CD4-positive, alpha-beta memory T cell (primary cell): ENCODE measurements around the gene ARL2BP. TPM values are rescaled to one million over a fixed set of nuclear protein-coding genes. Genes with fewer than 3 reads are reported as not detected.
"Not testable (repeated sequence)": the region's sequence is repeated elsewhere in the genome, so short reads cannot be mapped to it uniquely, and the experiment has no call there.

Experiments
- CTCF ChIA-PET: fragments of 350-600 bp; sonication (Branson Sonifier 250); formaldehyde crosslinking; loops from one replicate; lab custom pipeline; 2021; ENCODE audit warnings: inconsistent platforms; ENCODE audit not compliant: partially characterized antibody; lab: Charles Lee
- POLR2A ChIA-PET: fragments of 350-600 bp; sonication (Branson Sonifier 250); formaldehyde crosslinking; loops from one replicate; lab custom pipeline; 2021; ENCODE audit not compliant: partially characterized antibody; lab: Charles Lee
- DNase-seq, 5 donors: peaks; one replicate each; pipeline versions ENCODE4 v3.0.0 to v3.0.0-alpha.2; 2020 to 2022; ENCODE audit warnings: mixed read lengths in 1 of 5
- H3K27ac ChIP-seq: one replicate; pipeline ENCODE4 v1.7.0; 2013; ENCODE audit warnings: low read depth, low read length
- H3K27me3 ChIP-seq: 2 replicates; pipeline ENCODE4 v1.7.0; 2013; ENCODE audit warnings: mild to moderate bottlenecking, low read length, moderate library complexity; ENCODE audit not compliant: insufficient read depth
- H3K36me3 ChIP-seq: 2 replicates; pipeline ENCODE4 v1.7.0; 2013; ENCODE audit warnings: mild to moderate bottlenecking, low read length, moderate library complexity; ENCODE audit not compliant: insufficient read depth
- H3K4me1 ChIP-seq: 2 replicates; pipeline ENCODE4 v1.7.0; 2013; ENCODE audit warnings: mild to moderate bottlenecking, low read length, moderate library complexity; ENCODE audit not compliant: insufficient read depth
- H3K4me3 ChIP-seq, 2 donors: one replicate each; pipeline ENCODE4 v1.7.0; 2013; ENCODE audit warnings: low read length in 2 of 2, mild to moderate bottlenecking in 1 of 2
- H3K9me3 ChIP-seq, 2 donors: one replicate each; pipeline ENCODE4 v1.7.0; 2013; ENCODE audit warnings: low read length in 2 of 2, control low read depth in 1 of 2; ENCODE audit not compliant: control insufficient read depth in 1 of 2
- H3K27ac Mint-ChIP-seq, 7 donors: one replicate each; pipeline ENCODE4 v1.8.0; 2020 to 2021; ENCODE audit warnings: mixed read lengths in 7 of 7, mild to moderate bottlenecking in 6 of 7, inconsistent platforms in 3 of 7, moderate library complexity in 3 of 7
- H3K27me3 Mint-ChIP-seq, 2 donors: one replicate each; pipeline ENCODE4 v1.8.0; 2020 to 2021; ENCODE audit warnings: mixed read lengths in 2 of 2
- H3K36me3 Mint-ChIP-seq, 2 donors: one replicate each; pipeline ENCODE4 v1.8.0; 2020 to 2021; ENCODE audit warnings: mixed read lengths in 2 of 2, inconsistent platforms in 1 of 2, mild to moderate bottlenecking in 1 of 2
- H3K4me1 Mint-ChIP-seq, 4 donors: one replicate each; pipeline ENCODE4 v1.8.0; 2020 to 2021; ENCODE audit warnings: mixed read lengths in 4 of 4, mild to moderate bottlenecking in 1 of 4
- H3K4me3 Mint-ChIP-seq, 8 donors: one replicate each; pipeline ENCODE4 v1.8.0; 2020 to 2021; ENCODE audit warnings: mixed read lengths in 8 of 8, mild to moderate bottlenecking in 7 of 8, moderate library complexity in 6 of 8, inconsistent platforms in 3 of 8
- H3K9me3 Mint-ChIP-seq, 8 donors: one replicate each; pipeline ENCODE4 v1.8.0; 2020 to 2021; ENCODE audit warnings: mixed read lengths in 8 of 8, mild to moderate bottlenecking in 5 of 8, inconsistent platforms in 3 of 8, moderate library complexity in 1 of 8
- intact Hi-C: fragments of 100-400 bp; cut with micrococcal nuclease; formaldehyde crosslinking; loops from one replicate; pipeline ENCODE4 v1.15.1; 2023
- polyA plus RNA-seq, 2 donors: library from polyadenylated mRNA; unstranded; fragments of 300-500 nt; fragmentation: Illumina TruSeq; gene quantifications; one replicate each; pipeline ENCODE4 v1.2.3, GENCODE V29; 2021
- total RNA-seq, 2 experiments: library from RNA; stranded (reverse); gene quantifications; one replicate each; pipeline ENCODE4 v1.2.3, GENCODE V29; 2021

The ARL2BP gene
- total RNA-seq (10 to 100 TPM; 48.0 to 49.1 TPM), polyA plus RNA-seq (100 to 1,000 TPM; 130 to 181 TPM)

GRCh38 chr16:57244767-57245471 lies at the start of gene ARL2BP:
Gene ARL2BP (plus strand): TSS chr16:57245259. CDS start chr16:57245368, 109 bp downstream.
- DNase-seq: peak; percentile 94 to 98 (median 95)
- intact Hi-C loops: loop anchor here (1.0 to 5.0 kb wide), 6 partner anchors 22 to 882 kb away; partner anchors contain the start of genes CFAP20, CIAPIN1, COQ9 and PLLP
- peaks cover 13 to 21% (median 18%) of the 10 kb centered on the region in 4 donors for H3K4me1 Mint-ChIP-seq
- H3K36me3 Mint-ChIP-seq: peaks cover 15 to 33% of the 10 kb centered on the region in 2 donors
- peak within 1 kb of the TSS; percentile 78 for H3K27ac ChIP-seq
- H3K27ac Mint-ChIP-seq: peak within 1 kb of the TSS; percentile 93 to 99 (median 98)
- ChIA-PET POLR2A (interaction anchor here (0.9 to 2.9 kb wide), 14 partner anchors 9 to 292 kb away, joined by 3 to 25 read pairs (median 4); partner anchors contain the start of genes CCDC102A, CIAPIN1, COQ9 and PLLP), CTCF (interaction anchor here (0.6 to 2.7 kb wide), 5 partner anchors 55 to 174 kb away, joined by 3 to 15 read pairs (median 3); no protein-coding TSS in a partner anchor)
- H3K4me3 ChIP-seq: peak within 1 kb of the TSS; percentile 49 to 60
- H3K27me3 ChIP-seq: no peaks in the 10 kb centered on the region
- H3K9me3 ChIP-seq: no peaks in the 10 kb centered on the region
- H3K36me3 ChIP-seq: peaks cover 14% of the 10 kb centered on the region
- H3K4me3 Mint-ChIP-seq: peak within 1 kb of the TSS; percentile 91 to 98 (median 95)
- H3K9me3 Mint-ChIP-seq: no peaks in the 10 kb centered on the region
- H3K4me1 ChIP-seq: peaks cover 17% of the 10 kb centered on the region
- no peaks in the 10 kb centered on the region for H3K27me3 Mint-ChIP-seq

GRCh38 chr16:57196286-57196685 lies 48.8 kb upstream of the ARL2BP start:
- Mint-ChIP-seq H3K4me3 (no peak overlapping the region), H3K9me3 (no peaks in the 10 kb centered on the region), H3K36me3 (peaks cover 4 to 9% of the 10 kb centered on the region in 2 donors), H3K27ac (peak overlapping the region in 1 of 7 donors; percentile 27), H3K27me3 (no peaks in the 10 kb centered on the region), H3K4me1 (peaks cover 20 to 37% (median 24%) of the 10 kb centered on the region in 4 donors)
- H3K9me3 ChIP-seq: no peaks in the 10 kb centered on the region
- H3K36me3 ChIP-seq: no peaks in the 10 kb centered on the region
- H3K27ac ChIP-seq: no peak overlapping the region
- H3K4me1 ChIP-seq: no peaks in the 10 kb centered on the region
- H3K4me3 ChIP-seq: no peak overlapping the region
- CTCF ChIA-PET: no interaction called here
- POLR2A ChIA-PET: interaction anchor here (1.7 kb wide), 1 partner anchor 11 kb away, joined by 4 read pairs; the partner anchor contains the start of gene PSME3IP1
- no peak for DNase-seq
- intact Hi-C loops: no loop called here
- H3K27me3 ChIP-seq: no peaks in the 10 kb centered on the region

DNA sequence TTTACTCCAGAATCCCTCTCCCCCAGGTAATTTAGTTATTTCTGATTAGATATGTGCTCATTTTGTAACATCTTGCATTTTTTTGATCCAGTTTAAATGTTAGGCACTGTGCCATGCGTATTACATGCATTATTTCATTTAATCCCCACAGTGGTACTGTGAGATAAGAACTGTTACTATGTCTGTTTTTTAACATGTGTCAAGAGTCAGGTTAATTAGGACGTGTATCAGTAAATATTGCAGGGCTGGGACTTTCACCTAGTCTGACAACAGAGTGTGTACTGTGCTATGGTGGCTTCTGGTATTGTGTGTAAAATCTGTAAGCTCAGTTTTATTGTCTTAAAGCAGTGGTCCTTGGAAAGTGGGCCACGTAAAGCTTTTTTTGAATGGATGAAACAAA lies 48.3 kb upstream of the ARL2BP start:
- intact Hi-C loops: no loop called here
- no peaks in the 10 kb centered on the region for H3K36me3 ChIP-seq
- ChIA-PET POLR2A (interaction anchor here (1.7 kb wide), 1 partner anchor 11 kb away, joined by 4 read pairs; the partner anchor contains the start of gene PSME3IP1), CTCF (no interaction called here)
- no peaks in the 10 kb centered on the region for H3K9me3 ChIP-seq
- Mint-ChIP-seq H3K4me3 (no peak overlapping the region), H3K27ac (no peak overlapping the region), H3K27me3 (no peaks in the 10 kb centered on the region), H3K9me3 (no peaks in the 10 kb centered on the region), H3K36me3 (peaks cover 4 to 9% of the 10 kb centered on the region in 2 donors), H3K4me1 (peaks cover 18 to 37% (median 22%) of the 10 kb centered on the region in 4 donors)
- no peak overlapping the region for H3K4me3 ChIP-seq
- H3K27ac ChIP-seq: no peak overlapping the region
- no peak for DNase-seq
- no peaks in the 10 kb centered on the region for H3K27me3 ChIP-seq
- no peaks in the 10 kb centered on the region for H3K4me1 ChIP-seq

- intact Hi-C loops: not testable (repeated sequence)
Measured at GRCh38 chr16:57200321-57200720, 44.7 kb upstream of the ARL2BP start.

DNA sequence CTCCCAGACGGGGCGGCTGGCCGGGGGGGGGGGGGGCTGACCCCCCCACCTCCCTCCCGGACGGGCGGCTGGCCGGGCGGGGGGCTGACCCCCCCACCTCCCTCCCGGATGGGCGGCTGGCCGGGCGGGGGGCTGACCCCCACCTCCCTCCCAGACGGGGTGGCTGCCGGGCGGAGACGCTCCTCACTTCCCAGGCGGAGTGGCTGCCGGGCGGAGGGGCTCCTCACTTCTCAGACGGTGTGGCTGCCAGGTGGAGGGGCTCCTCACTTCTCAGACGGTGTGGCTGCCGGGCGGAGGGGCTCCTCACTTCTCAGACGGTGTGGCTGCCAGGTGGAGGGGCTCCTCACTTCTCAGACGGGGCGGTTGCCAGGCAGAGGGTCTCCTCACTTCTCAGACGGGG lies 44.1 kb upstream of the ARL2BP start:
- CTCF ChIA-PET, H3K4me3 Mint-ChIP-seq, H3K27me3 Mint-ChIP-seq, H3K4me3 ChIP-seq, intact Hi-C loops, H3K27ac Mint-ChIP-seq, DNase-seq, H3K27me3 ChIP-seq, H3K9me3 ChIP-seq, H3K27ac ChIP-seq, H3K4me1 ChIP-seq, POLR2A ChIA-PET, H3K9me3 Mint-ChIP-seq: not testable (repeated sequence)
- Mint-ChIP-seq H3K4me1 (peaks cover 12 to 20% (median 15%) of the 10 kb centered on the region in 4 donors), H3K36me3 (peaks cover 17 to 22% of the 10 kb centered on the region in 2 donors)
- peaks cover 10% of the 10 kb centered on the region for H3K36me3 ChIP-seq

More at GRCh38 chr16:57200321-57200720, 44.7 kb upstream of the ARL2BP start:
- H3K36me3 ChIP-seq, H3K27me3 Mint-ChIP-seq, H3K4me3 ChIP-seq, POLR2A ChIA-PET, H3K9me3 Mint-ChIP-seq, H3K27ac ChIP-seq, CTCF ChIA-PET, DNase-seq, H3K4me3 Mint-ChIP-seq, H3K9me3 ChIP-seq, H3K27me3 ChIP-seq, H3K4me1 ChIP-seq, H3K27ac Mint-ChIP-seq: not testable (repeated sequence)
- Mint-ChIP-seq H3K36me3 (peaks cover 11 to 16% of the 10 kb centered on the region in 2 donors), H3K4me1 (peaks cover 13 to 20% (median 14%) of the 10 kb centered on the region in 4 donors)

DNA sequence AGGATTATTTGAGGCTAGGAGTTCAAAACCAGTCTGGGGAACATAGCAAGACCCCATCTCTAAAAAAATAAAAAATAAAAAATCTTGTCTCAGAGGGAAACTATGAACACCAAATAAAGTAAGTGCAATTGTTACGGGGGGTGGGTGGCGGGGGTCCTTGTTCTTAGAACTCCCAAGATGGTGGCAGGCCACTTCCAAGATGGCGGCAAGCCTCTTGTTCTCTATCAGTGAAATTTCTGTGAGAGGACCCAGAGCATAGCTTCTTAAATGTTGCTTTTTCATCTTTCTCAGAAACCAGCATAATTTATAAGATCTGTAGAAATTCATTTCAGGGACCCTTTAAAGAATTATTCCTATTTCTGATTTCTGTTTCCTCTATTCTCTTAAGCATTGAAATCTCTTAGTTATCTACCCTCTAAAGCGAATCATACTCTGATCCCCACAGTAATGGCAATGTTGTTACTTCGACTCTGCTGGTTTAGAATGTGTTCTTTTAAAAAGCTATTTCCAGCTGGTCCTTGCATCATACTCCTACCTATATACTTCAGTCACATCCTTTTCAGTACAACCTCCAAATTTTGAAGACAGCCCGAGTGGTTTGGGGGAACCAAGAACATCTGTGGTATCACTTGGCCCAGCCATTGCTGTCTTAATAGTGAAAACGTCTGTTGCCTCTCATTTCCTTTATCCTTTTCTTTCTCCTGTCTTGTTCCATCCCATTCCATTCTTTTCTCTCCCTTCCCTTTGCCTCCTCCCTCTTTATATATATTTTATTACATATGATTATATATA lies 42.8 kb upstream of the ARL2BP start:
- H3K4me1 Mint-ChIP-seq: peaks cover 7 to 11% (median 8%) of the 10 kb centered on the region in 4 donors
- intact Hi-C loops: no loop called here
- no peak overlapping the region for H3K4me3 Mint-ChIP-seq
- DNase-seq: no peak
- no peaks in the 10 kb centered on the region for H3K9me3 Mint-ChIP-seq
- no peak overlapping the region for H3K4me3 ChIP-seq
- H3K27me3 ChIP-seq: no peaks in the 10 kb centered on the region
- POLR2A ChIA-PET: no interaction called here
- no peaks in the 10 kb centered on the region for H3K4me1 ChIP-seq
- H3K9me3 ChIP-seq: no peaks in the 10 kb centered on the region
- H3K27ac Mint-ChIP-seq: no peak overlapping the region
- H3K27me3 Mint-ChIP-seq: no peaks in the 10 kb centered on the region
- H3K27ac ChIP-seq: no peak overlapping the region
- peaks cover 24% of the 10 kb centered on the region in 2 donors for H3K36me3 Mint-ChIP-seq
- H3K36me3 ChIP-seq: peaks cover 10% of the 10 kb centered on the region
- CTCF ChIA-PET: no interaction called here

DNA sequence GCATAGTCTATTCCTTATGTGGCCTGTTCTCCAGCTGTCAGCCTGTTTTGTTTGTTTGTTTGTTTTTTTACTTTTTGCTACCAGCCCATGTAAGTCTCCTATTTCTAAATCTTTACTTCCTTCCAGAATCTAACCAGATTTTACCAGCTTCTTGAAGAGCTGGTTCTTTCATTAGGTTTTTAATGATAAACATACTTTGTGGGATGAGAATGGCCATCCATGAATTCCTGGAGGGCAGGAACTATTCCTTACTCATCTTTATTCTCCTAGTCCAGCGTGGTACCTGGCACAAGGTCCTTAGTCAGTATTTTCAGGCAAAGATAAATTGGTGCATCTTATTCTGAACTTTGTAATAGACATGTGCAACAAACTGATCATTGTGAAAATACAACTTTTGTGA lies 41.6 kb upstream of the ARL2BP start:
- Mint-ChIP-seq H3K4me1 (peaks cover 5 to 10% (median 8%) of the 10 kb centered on the region in 4 donors), H3K27me3 (no peaks in the 10 kb centered on the region), H3K4me3 (no peak overlapping the region), H3K27ac (peak overlapping the region in 4 of 7 donors; percentile 5 to 50 (median 26)), H3K9me3 (no peaks in the 10 kb centered on the region), H3K36me3 (peaks cover 30 to 31% of the 10 kb centered on the region in 2 donors)
- Histone ChIP-seq H3K9me3 (no peaks in the 10 kb centered on the region), H3K27ac (no peak overlapping the region), H3K27me3 (no peaks in the 10 kb centered on the region), H3K36me3 (peaks cover 10% of the 10 kb centered on the region), H3K4me3 (no peak overlapping the region), H3K4me1 (no peaks in the 10 kb centered on the region)
- CTCF ChIA-PET: no interaction called here
- POLR2A ChIA-PET: no interaction called here
- DNase-seq: no peak
- intact Hi-C loops: no loop called here
